ENCODE measurements around the gene C19orf18. TPM values are rescaled to one million over a fixed set of nuclear protein-coding genes. Genes with fewer than 3 reads are reported as not detected.

The C19orf18 gene
- total RNA-seq, 4 donors from 2014 or later = not detected

- Histone ChIP-seq H3K9me3 (no peaks in the 10 kb centered on the region), H3K27me3 (no peaks in the 10 kb centered on the region), H3K4me1 (peaks cover 11% of the 10 kb centered on the region in 2 donors), H3K27ac (no peak overlapping the region), H3K4me3 (replicated peaks in 1 of 3) (peak overlapping the region in 1 of 3 donors; percentile 77), H3K36me3 (peaks cover 16 to 22% of the 10 kb centered on the region in 2 donors)
- no peak for DNase-seq
- no peak for TF ChIP-seq CTCF (IDR thresholded peaks at IDR 0.05)
- no peak for TF ChIP-seq POLR2A (IDR thresholded peaks at IDR 0.05)
- intact Hi-C loops (cut with DNase I) = no loop called here
- 60 to 69% methylated on average over 2 of the region's 2 CpGs for WGBS, 2 donors
Measured at GRCh38 chr19:57946316-57946715, 28.0 kb downstream of the C19orf18 start.

- Histone ChIP-seq H3K4me3 (replicated peaks in 1 of 3) (no peak overlapping the region), H3K9me3 (no peaks in the 10 kb centered on the region), H3K4me1 (peaks cover 7% of the 10 kb centered on the region in 2 donors), H3K36me3 (peaks cover 22 to 26% of the 10 kb centered on the region in 2 donors), H3K27me3 (no peaks in the 10 kb centered on the region), H3K27ac (no peak overlapping the region)
- TF ChIP-seq CTCF (IDR thresholded peaks at IDR 0.05) (no peak), POLR2A (IDR thresholded peaks at IDR 0.05) (no peak)
- no peak for DNase-seq
- 100% methylated on average over 3 of the region's 3 CpGs for WGBS, 2 donors
- intact Hi-C loops (cut with DNase I) = no loop called here
Measured at GRCh38 chr19:57941593-57941992, 32.7 kb downstream of the C19orf18 start.

- peak overlapping the region in 1 of 3 donors; percentile 72 for H3K27ac ChIP-seq
- intact Hi-C loops (cut with DNase I) = no loop called here
- H3K4me1 ChIP-seq = peaks cover 11 to 12% of the 10 kb centered on the region in 2 donors
- peaks cover 0 to 3% of the 10 kb centered on the region in 2 donors for H3K36me3 ChIP-seq
- no peaks in the 10 kb centered on the region for H3K9me3 ChIP-seq
- DNase-seq = no peak
- no peaks in the 10 kb centered on the region for H3K27me3 ChIP-seq
- H3K4me3 ChIP-seq (replicated peaks in 1 of 3) = no peak overlapping the region
- no peak for TF ChIP-seq POLR2A (IDR thresholded peaks at IDR 0.05)
- no peak for TF ChIP-seq CTCF (IDR thresholded peaks at IDR 0.05)
- WGBS, 2 donors = 80 to 83% methylated on average over 12 of the region's 12 CpGs
Measured at GRCh38 chr19:57935731-57936130, 38.6 kb downstream of the C19orf18 start.

GRCh38 chr19:57934820-57935665 is 39.3 kb downstream of the C19orf18 start, which contains the start of gene ZNF418:
Gene ZNF418 (minus strand): TSS chr19:57935402. CDS start chr19:57933822, 1,580 bp downstream.
- peaks cover 11 to 12% of the 10 kb centered on the region in 2 donors for H3K4me1 ChIP-seq
- intact Hi-C loops (cut with DNase I) = no loop called here
- 2 to 5% methylated on average over 14 to 52 of the region's 54 CpGs for WGBS, 2 donors
- peak; percentile 68 to 72 for DNase-seq
- peak within 1 kb of the TSS; percentile 2 to 83 (median 60) for H3K4me3 ChIP-seq (replicated peaks in 1 of 3)
- TF ChIP-seq POLR2A (IDR thresholded peaks at IDR 0.05) (peak in 1 of 2 donors; percentile 38), CTCF (IDR thresholded peaks at IDR 0.05) (no peak)
- peaks cover 0 to 6% of the 10 kb centered on the region in 2 donors for H3K36me3 ChIP-seq
- no peaks in the 10 kb centered on the region for H3K9me3 ChIP-seq
- H3K27me3 ChIP-seq = no peaks in the 10 kb centered on the region
- H3K27ac ChIP-seq = peak within 1 kb of the TSS; percentile 10 to 72 (median 56)

GRCh38 chr19:57927587-57927986 is 46.7 kb downstream of the C19orf18 start:
- Histone ChIP-seq H3K36me3 (peaks cover 17 to 26% of the 10 kb centered on the region in 2 donors), H3K27ac (no peak overlapping the region), H3K27me3 (no peaks in the 10 kb centered on the region), H3K4me3 (replicated peaks in 1 of 3) (no peak overlapping the region), H3K9me3 (no peaks in the 10 kb centered on the region), H3K4me1 (no peaks in the 10 kb centered on the region)
- DNase-seq = no peak
- WGBS, 2 donors = 95 to 100% methylated on average over 4 of the region's 4 CpGs
- no peak for TF ChIP-seq POLR2A (IDR thresholded peaks at IDR 0.05)
- no peak for TF ChIP-seq CTCF (IDR thresholded peaks at IDR 0.05)
- intact Hi-C loops (cut with DNase I) = no loop called here

Data from thyroid gland (tissue), 4 donors.